B cell (primary cell): ENCODE measurements around the gene DIAPH1.

Experiments
- EZH2 ChIP-seq: IDR thresholded peaks from 2 replicates; pipeline ENCODE4 v1.6.1; 2012; ENCODE audit warnings: borderline replicate concordance, low read depth, mild to moderate bottlenecking, moderate library complexity, low read length; ENCODE audit not compliant: insufficient read depth, poor library complexity, severe bottlenecking
- TF ChIP-seq, protein P1 (sequence below): fragments of 200-600 bp; IDR thresholded peaks from one replicate; pipeline ENCODE4 v1.8.0; 2022; ENCODE audit warnings: antibody characterized with exemption, mild to moderate bottlenecking

DNA sequence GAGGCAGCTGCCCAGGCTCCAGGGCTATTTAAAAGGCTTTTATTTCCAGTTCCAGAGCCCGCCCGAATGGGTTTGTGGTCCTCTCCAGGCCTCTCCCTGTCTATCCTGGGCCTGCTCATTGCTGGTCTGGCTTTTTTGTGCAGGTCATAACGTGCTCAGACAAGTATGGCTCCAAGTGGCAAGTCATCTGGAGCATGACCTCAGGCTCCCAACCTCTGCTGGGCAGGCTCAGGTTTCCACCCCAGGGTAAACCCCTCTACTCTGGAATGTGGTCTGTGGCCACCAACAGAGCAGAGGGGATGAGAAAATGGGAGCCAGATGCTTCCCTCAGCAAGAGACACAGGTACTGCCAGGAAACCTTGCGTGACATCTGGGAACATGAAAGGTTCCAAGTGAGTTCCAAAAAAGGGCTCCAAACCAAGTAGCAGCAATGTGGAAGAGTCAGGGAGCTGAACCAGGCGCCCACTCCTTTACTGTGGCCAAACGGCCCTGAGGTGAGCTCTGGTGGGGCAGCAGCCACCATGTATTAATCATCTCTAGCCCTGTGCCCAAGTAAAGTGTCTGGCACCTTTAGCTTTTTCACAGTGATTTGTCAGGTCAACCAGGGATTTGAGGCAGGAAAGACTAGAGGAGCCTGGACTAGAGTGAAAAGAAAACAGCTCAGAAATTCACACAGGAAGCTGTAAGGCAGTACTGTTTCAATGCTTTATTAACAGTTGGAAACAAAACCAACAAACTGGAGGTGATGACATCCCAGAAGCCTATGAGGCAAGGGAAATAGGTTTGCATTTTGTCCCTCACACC, 104.3 kb downstream of the DIAPH1 start:
- no peak for TF ChIP-seq EZH2
- TF ChIP-seq, protein P1, sequence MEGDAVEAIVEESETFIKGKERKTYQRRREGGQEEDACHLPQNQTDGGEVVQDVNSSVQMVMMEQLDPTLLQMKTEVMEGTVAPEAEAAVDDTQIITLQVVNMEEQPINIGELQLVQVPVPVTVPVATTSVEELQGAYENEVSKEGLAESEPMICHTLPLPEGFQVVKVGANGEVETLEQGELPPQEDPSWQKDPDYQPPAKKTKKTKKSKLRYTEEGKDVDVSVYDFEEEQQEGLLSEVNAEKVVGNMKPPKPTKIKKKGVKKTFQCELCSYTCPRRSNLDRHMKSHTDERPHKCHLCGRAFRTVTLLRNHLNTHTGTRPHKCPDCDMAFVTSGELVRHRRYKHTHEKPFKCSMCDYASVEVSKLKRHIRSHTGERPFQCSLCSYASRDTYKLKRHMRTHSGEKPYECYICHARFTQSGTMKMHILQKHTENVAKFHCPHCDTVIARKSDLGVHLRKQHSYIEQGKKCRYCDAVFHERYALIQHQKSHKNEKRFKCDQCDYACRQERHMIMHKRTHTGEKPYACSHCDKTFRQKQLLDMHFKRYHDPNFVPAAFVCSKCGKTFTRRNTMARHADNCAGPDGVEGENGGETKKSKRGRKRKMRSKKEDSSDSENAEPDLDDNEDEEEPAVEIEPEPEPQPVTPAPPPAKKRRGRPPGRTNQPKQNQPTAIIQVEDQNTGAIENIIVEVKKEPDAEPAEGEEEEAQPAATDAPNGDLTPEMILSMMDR = no peak
